Measurements from ENCODE around the gene ENAH.

Gene ENAH

GRCh38 chr1:225446595-225446960 lies 206.3 kb downstream of the ENAH start:
- TF ChIP-seq EZH2phosphoT487 (IDR thresholded peaks at IDR 0.05; ENCODE audit: borderline replicate concordance, low read length): no peak
- TF ChIP-seq CTCF (IDR thresholded peaks at IDR 0.05; ENCODE audit: low read depth, low read length, poor library complexity, severe bottlenecking): no peak
- Histone ChIP-seq H3K79me2 (ENCODE audit: control insufficient read depth, low read length) (no peaks in the 10 kb centered on the region), H3K4me2 (ENCODE audit: low read length) (no peak overlapping the region)

GRCh38 chr1:225445639-225446594 lies 207.0 kb downstream of the ENAH start:
- Histone ChIP-seq H3K27ac (ENCODE audit: low read depth, low read length) (peak overlapping the region; percentile 88), H3K36me3 (ENCODE audit: control insufficient read depth, low read length) (no peaks in the 10 kb centered on the region), H3K27me3 (ENCODE audit: control insufficient read depth, low read length) (no peaks in the 10 kb centered on the region), H3K4me3 (ENCODE audit: low read length) (peak overlapping the region; percentile 67), H3K9me3 (ENCODE audit: control insufficient read depth, insufficient read depth, low read length) (no peaks in the 10 kb centered on the region), H3K9me2 (replicated peaks; ENCODE audit: control insufficient read depth, low read length) (no peaks in the 10 kb centered on the region), H4K20me1 (ENCODE audit: control insufficient read depth, insufficient read depth, low read depth, low read length) (no peaks in the 10 kb centered on the region), H3F3A (ENCODE audit: control insufficient read depth, insufficient read depth) (peaks cover 9% of the 10 kb centered on the region), H3K4me2 (ENCODE audit: low read length) (peak overlapping the region; percentile 81), H3K79me2 (ENCODE audit: control insufficient read depth, low read length) (no peaks in the 10 kb centered on the region), H3K4me1 (ENCODE audit: control insufficient read depth, low read length) (peaks cover 54% of the 10 kb centered on the region)
- TF ChIP-seq EZH2phosphoT487 (IDR thresholded peaks at IDR 0.05; ENCODE audit: borderline replicate concordance, low read length) (no peak), CTCF (IDR thresholded peaks at IDR 0.05; ENCODE audit: low read depth, low read length, poor library complexity, severe bottlenecking) (no peak)

More at GRCh38 chr1:225446595-225446960, 206.3 kb downstream of the ENAH start:
- Histone ChIP-seq H3K36me3 (ENCODE audit: control insufficient read depth, low read length) (no peaks in the 10 kb centered on the region), H4K20me1 (ENCODE audit: control insufficient read depth, insufficient read depth, low read depth, low read length) (no peaks in the 10 kb centered on the region), H3K27ac (ENCODE audit: low read depth, low read length) (no peak overlapping the region), H3F3A (ENCODE audit: control insufficient read depth, insufficient read depth) (peaks cover 9% of the 10 kb centered on the region), H3K4me3 (ENCODE audit: low read length) (no peak overlapping the region), H3K4me1 (ENCODE audit: control insufficient read depth, low read length) (peaks cover 48% of the 10 kb centered on the region), H3K9me3 (ENCODE audit: control insufficient read depth, insufficient read depth, low read length) (no peaks in the 10 kb centered on the region), H3K9me2 (replicated peaks; ENCODE audit: control insufficient read depth, low read length) (no peaks in the 10 kb centered on the region), H3K27me3 (ENCODE audit: control insufficient read depth, low read length) (no peaks in the 10 kb centered on the region)

GRCh38 chr1:225442123-225442505 lies 210.8 kb downstream of the ENAH start:
- Histone ChIP-seq H3K79me2 (ENCODE audit: control insufficient read depth, low read length) (no peaks in the 10 kb centered on the region), H3K9me3 (ENCODE audit: control insufficient read depth, insufficient read depth, low read length) (no peaks in the 10 kb centered on the region), H3K4me3 (ENCODE audit: low read length) (0 out of 2 replicates have a peak overlapping the region, but pooled peaks have one; percentile 7), H3K27me3 (ENCODE audit: control insufficient read depth, low read length) (no peaks in the 10 kb centered on the region), H3K27ac (ENCODE audit: low read depth, low read length) (peak overlapping the region; percentile 15), H4K20me1 (ENCODE audit: control insufficient read depth, insufficient read depth, low read depth, low read length) (no peaks in the 10 kb centered on the region), H3K4me2 (ENCODE audit: low read length) (peak overlapping the region; percentile 46), H3F3A (ENCODE audit: control insufficient read depth, insufficient read depth) (peaks cover 9% of the 10 kb centered on the region), H3K4me1 (ENCODE audit: control insufficient read depth, low read length) (peaks cover 54% of the 10 kb centered on the region), H3K36me3 (ENCODE audit: control insufficient read depth, low read length) (no peaks in the 10 kb centered on the region), H3K9me2 (replicated peaks; ENCODE audit: control insufficient read depth, low read length) (no peaks in the 10 kb centered on the region)
- TF ChIP-seq EZH2phosphoT487 (IDR thresholded peaks at IDR 0.05; ENCODE audit: borderline replicate concordance, low read length) (no peak), CTCF (IDR thresholded peaks at IDR 0.05; ENCODE audit: low read depth, low read length, poor library complexity, severe bottlenecking) (no peak)
